IMR-90 (cell line): ENCODE data around the gene ITGA6. TPM values are rescaled to one million over a fixed set of nuclear protein-coding genes. Genes with fewer than 3 reads are reported as not detected.

Experiments
- ATAC-seq: fragments of 200-7000 bp; cut with Tn5 transposase; 2 replicates; pipeline ENCODE4 v1.9.1; 2020; ENCODE audit warnings: low read depth, mild to moderate bottlenecking, moderate library complexity
- BruUV-seq: library from RNA; stranded (reverse); fragments of 400-500 nt; replicated peaks from 2 replicates; lab custom pipeline; 2021; lab: Mats Ljungman, UMichigan
- CTCF ChIA-PET: fragments of 300-600 bp; formaldehyde crosslinking; extraction: SDS; loops from one replicate; lab custom pipeline; 2021; ENCODE audit warnings: antibody characterized with exemption; lab: Yijun Ruan, JAX
- POLR2A ChIA-PET: fragments of 300-600 bp; sonication (Branson Sonifier 250); formaldehyde crosslinking; loops from one replicate; lab custom pipeline; 2022; ENCODE audit warnings: antibody characterized with exemption; ENCODE audit not compliant: unreplicated experiment; lab: Charles Lee
- DNase-seq: peaks from one replicate; pipeline ENCODE4 v3.0.0; 2013
- H2AFZ ChIP-seq: replicated peaks from 2 replicates; pipeline ENCODE3; 2013; ENCODE audit warnings: low read length, mild to moderate bottlenecking; ENCODE audit not compliant: poor library complexity
- H2AK5ac ChIP-seq: 2 replicates; pipeline ENCODE4 v1.6.1; 2013; ENCODE audit warnings: low read depth, low read length, inconsistent platforms
- H2AK9ac ChIP-seq: replicated peaks from 2 replicates; pipeline ENCODE3; 2013; ENCODE audit warnings: mild to moderate bottlenecking, low read depth, low read length, moderate library complexity; ENCODE audit not compliant: poor library complexity
- H2BK120ac ChIP-seq: 2 replicates; pipeline ENCODE4 v1.6.1; 2013; ENCODE audit warnings: low read depth, low read length, inconsistent platforms
- H2BK15ac ChIP-seq: 3 replicates; pipeline ENCODE4 v1.6.1; 2013; ENCODE audit warnings: low read depth, low read length, inconsistent platforms
- H2BK20ac ChIP-seq: 2 replicates; pipeline ENCODE4 v1.6.1; 2013; ENCODE audit warnings: low read depth, mild to moderate bottlenecking, inconsistent platforms, low read length, moderate library complexity
- H2BK5ac ChIP-seq: 2 replicates; pipeline ENCODE4 v1.6.1; 2013; ENCODE audit warnings: mild to moderate bottlenecking, low read depth, low read length, inconsistent platforms; ENCODE audit not compliant: poor library complexity, severe bottlenecking
- H3K14ac ChIP-seq: replicated peaks from 2 replicates; pipeline ENCODE4 v1.6.1; 2013; ENCODE audit warnings: low read depth, low read length, inconsistent platforms
- H3K18ac ChIP-seq: 2 replicates; pipeline ENCODE4 v1.6.1; 2013; ENCODE audit warnings: low read depth, low read length, control low read depth
- H3K23ac ChIP-seq: 2 replicates; pipeline ENCODE4 v1.6.1; 2013; ENCODE audit warnings: low read depth, low read length, inconsistent platforms
- H3K27ac ChIP-seq: 2 replicates; pipeline ENCODE4 v1.5.1; 2013; ENCODE audit warnings: mild to moderate bottlenecking, control low read depth, low read length; ENCODE audit not compliant: insufficient read depth
- H3K27me3 ChIP-seq: 2 replicates; pipeline ENCODE4 v1.6.1; 2013; ENCODE audit warnings: low read length; ENCODE audit not compliant: control insufficient read depth, insufficient read depth
- H3K36me3 ChIP-seq: 2 replicates; pipeline ENCODE4 v1.6.1; 2013; ENCODE audit warnings: low read length, mixed read lengths; ENCODE audit not compliant: control insufficient read depth, insufficient read depth
- H3K4ac ChIP-seq: 2 replicates; pipeline ENCODE4 v1.6.1; 2013; ENCODE audit warnings: low read depth, low read length, inconsistent platforms
- H3K4me1 ChIP-seq: 2 replicates; pipeline ENCODE4 v1.6.1; 2013; ENCODE audit warnings: low read length, mixed read lengths; ENCODE audit not compliant: control insufficient read depth, insufficient read depth
- H3K4me2 ChIP-seq: 2 replicates; pipeline ENCODE4 v1.6.1; 2013; ENCODE audit warnings: low read depth, mild to moderate bottlenecking, control low read depth, low read length, moderate library complexity
- H3K4me3 ChIP-seq: 2 replicates; pipeline ENCODE4 v1.5.1; 2013; ENCODE audit warnings: low read depth, mild to moderate bottlenecking, control low read depth, low read length, moderate library complexity; ENCODE audit not compliant: insufficient read depth
- H3K56ac ChIP-seq: 2 replicates; pipeline ENCODE4 v1.6.1; 2013; ENCODE audit warnings: low read length, inconsistent platforms; ENCODE audit not compliant: insufficient read depth; ENCODE audit errors: extremely low read depth
- H3K79me1 ChIP-seq, 2 experiments: 2 replicates each; pipeline ENCODE4 v1.6.1; 2013; ENCODE audit warnings: low read length in 2 of 2, inconsistent platforms in 1 of 2, low read depth in 1 of 2
- H3K9ac ChIP-seq: 2 replicates; pipeline ENCODE4 v1.6.1; 2013; ENCODE audit warnings: low read depth, low read length, control low read depth
- H3K9me1 ChIP-seq: 2 replicates; pipeline ENCODE4 v1.6.1; 2013; ENCODE audit warnings: low read length, inconsistent platforms; ENCODE audit not compliant: insufficient read depth
- H3K9me3 ChIP-seq: 2 replicates; pipeline ENCODE4 v1.6.1; 2013; ENCODE audit warnings: low read length; ENCODE audit not compliant: control insufficient read depth, insufficient read depth
- H4K20me1 ChIP-seq: 2 replicates; pipeline ENCODE4 v1.6.1; 2013; ENCODE audit warnings: low read length, inconsistent platforms; ENCODE audit not compliant: insufficient read depth
- H4K5ac ChIP-seq: 2 replicates; pipeline ENCODE4 v1.6.1; 2013; ENCODE audit warnings: mild to moderate bottlenecking, low read depth, low read length, control low read depth
- H4K8ac ChIP-seq, 2 experiments: 2 replicates each; pipeline ENCODE4 v1.6.1; 2013; ENCODE audit warnings: low read depth in 2 of 2, low read length in 2 of 2, control low read depth in 1 of 2, inconsistent platforms in 1 of 2
- H4K91ac ChIP-seq: 2 replicates; pipeline ENCODE4 v1.6.1; 2013; ENCODE audit warnings: low read depth, low read length, inconsistent platforms; ENCODE audit not compliant: insufficient read depth
- BHLHE40 ChIP-seq: fragments of 150-350 bp; IDR thresholded peaks from 2 replicates; pipeline ENCODE4 v1.6.1; 2016; ENCODE audit warnings: mild to moderate bottlenecking, low read depth, low read length
- CEBPB ChIP-seq: IDR thresholded peaks from 2 replicates; pipeline ENCODE4 v1.6.1; 2012; ENCODE audit warnings: low read depth, low read length, improper control_type of control experiment
- ELK1 ChIP-seq: fragments of 150-350 bp; IDR thresholded peaks from 2 replicates; pipeline ENCODE4 v1.6.1; 2016; ENCODE audit warnings: low read depth, mild to moderate bottlenecking, low read length, moderate library complexity, borderline replicate concordance
- MAZ ChIP-seq: IDR thresholded peaks from 2 replicates; pipeline ENCODE4 v1.6.1; 2012; ENCODE audit warnings: low read depth, mild to moderate bottlenecking, low read length, improper control_type of control experiment, moderate library complexity, borderline replicate concordance
- RAD21 ChIP-seq: IDR thresholded peaks from 2 replicates; pipeline ENCODE4 v1.6.1; 2012; ENCODE audit warnings: low read length, improper control_type of control experiment
- WGBS, 2 experiments: methylation state at CpG; one replicate each; pipeline versions ENCODE4 v1.1.5 to v1.1.7; 2013; ENCODE audit warnings: missing lambda C conversion rate in 2 of 2; ENCODE audit not compliant: insufficient read length in 1 of 2; ENCODE audit errors: extremely low coverage in 2 of 2; 5-methylcytosine and 5-hydroxymethylcytosine counted together
- dilution Hi-C: fragments of 300-500 bp; cut with HindIII; formaldehyde crosslinking; loops from one replicate; pipeline ENCODE4 v1.14.3; 2018; ENCODE audit warnings: low sequenced_read_pairs; ENCODE audit not compliant: unreplicated experiment
- in situ Hi-C: fragments of 300-500 bp; cut with MboI; formaldehyde crosslinking; loops from 3 replicates; pipeline ENCODE4 v1.14.3; 2019; ENCODE audit warnings: low sequenced_read_pairs, inconsistent platforms, mixed read lengths
- intact Hi-C: fragments of 100-400 bp; cut with micrococcal nuclease; formaldehyde crosslinking; loops from 2 replicates; pipeline ENCODE4 v1.10.0; 2022
- polyA plus RNA-seq, 3 experiments: library from polyadenylated mRNA; depleted of rRNA; stranded (reverse); fragments of >200 nt; gene quantifications; 2 replicates each; pipeline ENCODE4 v1.2.3, GENCODE V29; 2012; ENCODE audit warnings: low replicate concordance in 1 of 3
- total RNA-seq: library from RNA; depleted of rRNA; stranded (reverse); fragments of >200 nt; gene quantifications from 2 replicates; pipeline ENCODE4 v1.2.3, GENCODE V29; 2012

Gene ITGA6
- total and polyA plus RNA-seq, 2 of the 4 experiments (the other 2 are of a cell fraction) = 12.5 to 43.9 TPM

GRCh38 chr2:172399765-172400164, 27.6 kb upstream of the ITGA6 start:
- H2BK120ac ChIP-seq = no peak overlapping the region
- H4K5ac ChIP-seq = no peak overlapping the region
- no peak overlapping the region for H2AFZ ChIP-seq
- H2BK5ac ChIP-seq = no peak overlapping the region
- CTCF ChIA-PET = no interaction called here
- no peak overlapping the region for H3K23ac ChIP-seq
- H3K56ac ChIP-seq = no peak overlapping the region
- H3K4ac ChIP-seq = no peak overlapping the region
- H3K79me1 ChIP-seq = no peaks in the 10 kb centered on the region
- H3K4me3 ChIP-seq = no peak overlapping the region
- no peak for DNase-seq
- H2BK15ac ChIP-seq = no peak overlapping the region
- H4K91ac ChIP-seq = no peak overlapping the region
- no peaks in the 10 kb centered on the region for H3K4me1 ChIP-seq
- POLR2A ChIA-PET = no interaction called here
- in situ Hi-C loops = no loop called here
- no peak overlapping the region for H3K4me2 ChIP-seq
- no peak overlapping the region for H3K9ac ChIP-seq
- WGBS, 2 experiments = 80% methylated on average over 2 of the region's 5 CpGs; no CpG with 5 or more reads in 1 of the 2 experiments
- H2AK5ac ChIP-seq = no peak overlapping the region
- H2AK9ac ChIP-seq = no peak overlapping the region
- H4K20me1 ChIP-seq = no peaks in the 10 kb centered on the region
- no peak for ATAC-seq
- BruUV-seq = no TSS peak
- H3K14ac ChIP-seq = no peak overlapping the region
- no peak overlapping the region for H4K8ac ChIP-seq
- dilution Hi-C loops = no loop called here
- H3K18ac ChIP-seq = no peak overlapping the region
- H3K27ac ChIP-seq = no peak overlapping the region
- TF ChIP-seq MAZ (no peak), CEBPB (no peak), ELK1 (no peak), BHLHE40 (no peak), RAD21 (no peak)
- no peak overlapping the region for H2BK20ac ChIP-seq
- H3K27me3 ChIP-seq = peaks cover 3% of the 10 kb centered on the region
- no peaks in the 10 kb centered on the region for H3K36me3 ChIP-seq
- intact Hi-C loops = loop anchor here (5.0 kb wide), 1 partner anchor 37 kb away; no protein-coding TSS in a partner anchor
- H3K9me3 ChIP-seq = no peaks in the 10 kb centered on the region
- no peaks in the 10 kb centered on the region for H3K9me1 ChIP-seq
